ENCODE results near the gene ADAMTS16.

The ADAMTS16 gene

DNA sequence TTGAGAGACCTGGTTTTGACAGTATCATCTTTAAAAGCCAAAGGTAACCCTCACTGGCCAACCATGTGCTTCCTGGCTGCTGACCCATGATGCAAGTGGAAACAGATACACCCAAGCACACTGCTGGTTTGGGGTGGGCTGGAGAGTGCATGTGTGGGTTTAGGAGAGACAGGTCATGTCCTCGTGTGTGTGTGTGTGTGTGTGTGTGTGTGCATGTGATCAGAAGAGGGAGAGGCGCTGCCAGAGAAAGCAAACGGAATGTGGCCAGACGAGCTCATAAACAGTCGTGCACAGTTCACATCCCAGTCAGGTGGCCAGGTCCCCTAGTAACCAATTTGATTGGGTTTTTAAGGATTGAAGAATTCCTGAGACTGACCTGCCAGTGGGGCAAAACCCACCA lies 169.5 kb downstream of the ADAMTS16 start:
- no peak for DNase-seq (ENCODE audit: low read depth)
- no peak overlapping the region for H3K4me3 ChIP-seq (ENCODE audit: low read length)
- TF ChIP-seq, protein P1, sequence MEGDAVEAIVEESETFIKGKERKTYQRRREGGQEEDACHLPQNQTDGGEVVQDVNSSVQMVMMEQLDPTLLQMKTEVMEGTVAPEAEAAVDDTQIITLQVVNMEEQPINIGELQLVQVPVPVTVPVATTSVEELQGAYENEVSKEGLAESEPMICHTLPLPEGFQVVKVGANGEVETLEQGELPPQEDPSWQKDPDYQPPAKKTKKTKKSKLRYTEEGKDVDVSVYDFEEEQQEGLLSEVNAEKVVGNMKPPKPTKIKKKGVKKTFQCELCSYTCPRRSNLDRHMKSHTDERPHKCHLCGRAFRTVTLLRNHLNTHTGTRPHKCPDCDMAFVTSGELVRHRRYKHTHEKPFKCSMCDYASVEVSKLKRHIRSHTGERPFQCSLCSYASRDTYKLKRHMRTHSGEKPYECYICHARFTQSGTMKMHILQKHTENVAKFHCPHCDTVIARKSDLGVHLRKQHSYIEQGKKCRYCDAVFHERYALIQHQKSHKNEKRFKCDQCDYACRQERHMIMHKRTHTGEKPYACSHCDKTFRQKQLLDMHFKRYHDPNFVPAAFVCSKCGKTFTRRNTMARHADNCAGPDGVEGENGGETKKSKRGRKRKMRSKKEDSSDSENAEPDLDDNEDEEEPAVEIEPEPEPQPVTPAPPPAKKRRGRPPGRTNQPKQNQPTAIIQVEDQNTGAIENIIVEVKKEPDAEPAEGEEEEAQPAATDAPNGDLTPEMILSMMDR (conservative IDR thresholded peaks at IDR 0.05; ENCODE audit: low read length), result no peak

DNA sequence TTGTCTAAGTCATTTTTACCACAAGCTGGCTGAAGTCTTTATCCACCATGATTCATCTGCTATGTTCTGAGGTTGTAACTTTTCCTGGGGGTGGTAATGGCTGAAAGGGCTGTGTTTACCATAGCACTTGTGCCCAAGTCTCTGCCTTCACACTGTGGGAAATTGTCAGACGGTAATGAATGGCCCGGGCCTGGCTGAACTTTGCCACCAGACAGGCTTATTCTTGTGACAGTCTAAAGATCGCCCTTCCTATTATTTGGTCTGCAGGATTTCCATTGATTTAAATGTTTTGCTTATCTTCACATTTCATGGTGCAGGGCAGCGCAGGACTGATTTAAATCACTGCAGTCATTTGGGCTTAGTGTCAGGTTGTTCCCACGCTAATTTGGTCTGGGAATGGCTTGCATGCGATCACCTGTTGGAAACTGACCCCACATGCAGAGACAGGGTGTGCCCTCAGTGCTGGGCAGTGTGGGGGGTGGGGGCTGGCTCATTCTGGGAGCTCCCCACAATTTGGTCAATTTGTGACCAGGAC lies 173.0 kb downstream of the ADAMTS16 start:
- no peak overlapping the region for H3K4me3 ChIP-seq (ENCODE audit: low read length)
- DNase-seq (ENCODE audit: low read depth), result no peak
- TF ChIP-seq, protein P1 (conservative IDR thresholded peaks at IDR 0.05; ENCODE audit: low read length), result no peak

DNA sequence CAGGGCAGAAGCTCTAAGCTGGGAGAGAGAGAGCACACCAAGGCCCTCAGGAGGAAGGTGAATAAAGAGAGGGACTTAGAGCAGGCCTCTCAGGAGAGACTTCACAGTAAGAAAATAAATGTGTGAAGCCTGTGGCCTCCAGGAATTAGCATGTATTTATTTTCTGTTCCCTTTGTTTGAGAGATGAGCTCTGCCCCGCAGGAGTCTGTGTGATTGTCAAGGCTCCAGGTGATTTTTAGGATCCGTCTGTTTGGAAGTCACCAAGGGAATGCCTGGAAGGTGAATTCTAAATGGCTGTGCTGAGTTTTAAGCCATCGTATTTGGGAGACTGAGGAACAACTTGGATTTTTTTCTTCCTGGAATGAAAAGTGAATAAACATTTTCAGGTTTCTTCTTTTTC lies 174.0 kb downstream of the ADAMTS16 start:
- DNase-seq (ENCODE audit: low read depth), result no peak
- H3K4me3 ChIP-seq (ENCODE audit: low read length), result no peak overlapping the region
- TF ChIP-seq, protein P1 (conservative IDR thresholded peaks at IDR 0.05; ENCODE audit: low read length), result no peak

DNA sequence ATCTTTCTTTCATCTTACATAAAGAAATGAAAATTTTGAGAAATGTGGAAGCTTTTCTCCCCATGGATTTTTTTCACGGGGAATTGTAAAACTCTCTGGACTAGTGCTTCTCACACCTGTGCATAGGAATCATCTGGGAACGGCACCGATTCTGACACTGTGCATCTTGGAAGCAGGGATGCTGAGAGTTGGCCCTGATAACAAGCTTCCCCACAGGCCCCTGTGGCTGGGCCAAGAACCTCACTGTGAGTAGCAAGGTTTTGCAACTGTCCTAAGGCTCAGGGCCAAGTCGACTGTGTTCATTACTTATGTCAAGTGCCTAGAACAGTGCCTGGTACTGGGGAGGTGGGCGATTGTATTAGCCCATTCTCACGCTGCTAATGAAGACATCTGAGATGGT lies 174.5 kb downstream of the ADAMTS16 start:
- no peak for DNase-seq (ENCODE audit: low read depth)
- H3K4me3 ChIP-seq (ENCODE audit: low read length), result no peak overlapping the region
- TF ChIP-seq, protein P1 (conservative IDR thresholded peaks at IDR 0.05; ENCODE audit: low read length), result no peak

DNA sequence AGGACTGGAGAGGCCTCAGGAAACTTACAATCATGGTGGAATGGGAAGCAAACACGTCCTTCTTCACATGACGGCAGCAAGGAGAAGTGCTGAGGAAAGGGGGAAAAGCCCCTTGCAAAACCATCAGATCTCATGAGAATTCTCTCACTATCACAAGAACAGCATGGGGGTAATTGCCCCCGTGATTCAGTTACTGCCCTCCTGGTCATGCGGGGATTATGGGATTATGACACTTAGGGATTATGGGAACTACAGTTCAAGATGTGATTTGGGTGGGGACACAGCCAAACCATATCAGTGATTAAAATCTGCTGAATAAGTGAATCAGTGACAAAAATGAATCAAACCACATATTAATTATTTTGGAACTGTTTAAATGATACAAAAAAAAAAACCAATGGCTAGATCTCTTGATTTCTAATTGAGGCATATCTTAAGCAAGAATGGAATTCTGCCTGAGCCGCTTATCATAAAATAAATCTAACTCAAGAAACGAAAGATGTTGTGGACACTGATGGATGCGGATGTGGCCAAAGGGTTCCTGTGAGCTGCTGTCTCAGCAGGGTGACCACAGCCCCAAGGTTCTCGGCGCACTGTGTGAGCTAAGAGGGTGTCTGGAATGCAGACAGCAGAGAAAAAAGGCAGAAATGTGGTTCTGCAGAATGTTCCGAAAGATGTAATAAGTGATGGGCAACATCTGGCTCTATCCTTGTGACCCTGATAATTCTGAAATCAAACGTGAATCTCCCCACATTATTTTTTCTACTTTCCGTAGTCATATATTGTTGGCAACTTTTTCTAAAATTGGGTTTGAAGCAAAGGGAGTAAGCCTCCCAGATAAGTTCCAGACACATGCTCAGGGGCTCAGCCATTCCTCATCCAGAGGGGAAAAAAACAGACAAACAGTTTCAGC lies 175.2 kb downstream of the ADAMTS16 start:
- no peak for DNase-seq (ENCODE audit: low read depth)
- TF ChIP-seq, protein P1 (conservative IDR thresholded peaks at IDR 0.05; ENCODE audit: low read length), result no peak
- no peak overlapping the region for H3K4me3 ChIP-seq (ENCODE audit: low read length)

DNA sequence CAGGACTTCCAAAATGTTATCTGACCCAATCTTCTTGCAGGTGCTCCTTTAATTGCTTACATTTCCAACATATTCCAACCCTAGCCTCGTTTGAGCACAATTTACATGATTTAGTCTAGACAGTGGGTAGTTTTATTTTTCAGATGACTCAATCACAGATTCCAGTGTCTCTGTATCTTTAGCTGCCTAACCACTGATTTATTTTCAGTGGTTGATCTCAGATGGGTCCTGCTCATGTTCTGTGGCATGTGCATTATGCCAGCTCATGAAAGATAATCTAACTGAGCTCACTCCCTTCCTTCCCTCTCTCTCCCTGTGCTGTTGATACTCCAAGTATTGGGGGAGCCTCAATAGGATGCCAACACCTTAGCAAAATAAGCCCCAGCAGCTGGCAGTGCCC lies 176.2 kb downstream of the ADAMTS16 start:
- TF ChIP-seq, protein P1 (conservative IDR thresholded peaks at IDR 0.05; ENCODE audit: low read length), result no peak
- DNase-seq (ENCODE audit: low read depth), result peak; percentile 20
- no peak overlapping the region for H3K4me3 ChIP-seq (ENCODE audit: low read length)

DNA sequence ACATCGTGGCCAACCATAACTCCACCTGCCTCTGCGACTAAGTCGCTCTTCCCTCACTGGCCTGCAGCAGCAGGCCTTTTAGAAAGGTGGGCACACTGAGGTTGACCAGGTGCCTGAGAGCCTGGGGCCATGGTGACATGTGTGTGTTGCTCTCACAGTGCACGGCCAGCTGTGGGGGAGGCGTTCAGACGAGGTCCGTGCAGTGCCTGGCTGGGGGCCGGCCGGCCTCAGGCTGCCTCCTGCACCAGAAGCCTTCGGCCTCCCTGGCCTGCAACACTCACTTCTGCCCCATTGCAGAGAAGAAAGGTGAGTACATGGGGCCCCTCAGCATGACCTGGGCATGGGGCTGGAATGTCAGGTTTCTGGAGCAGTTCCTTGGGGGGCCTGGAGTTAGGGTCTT lies 177.8 kb downstream of the ADAMTS16 start:
- TF ChIP-seq, protein P1 (conservative IDR thresholded peaks at IDR 0.05; ENCODE audit: low read length), result no peak
- no peak overlapping the region for H3K4me3 ChIP-seq (ENCODE audit: low read length)
- DNase-seq (ENCODE audit: low read depth), result no peak

Measured in AG10803 (cell line).